Large intestine (tissue), 3 donors: ENCODE measurements around the gene FLNC. TPM values are rescaled to one million over a fixed set of nuclear protein-coding genes. Genes with fewer than 3 reads are reported as not detected.
A peak's percentile ranks its signal among the peaks of the same experiment; 100 is the strongest.

Source experiments
- DNase-seq, 2 donors: peaks; one replicate each; pipeline versions ENCODE4 v3.0.0 to v3.0.0-alpha.2; 2013
- H3K27ac ChIP-seq: one replicate; pipeline ENCODE4 v1.5.1; 2013; ENCODE audit warnings: low read length
- H3K27me3 ChIP-seq: 2 replicates; pipeline ENCODE4 v1.6.1; 2013; ENCODE audit warnings: low read length; ENCODE audit not compliant: control insufficient read depth, insufficient read depth
- H3K36me3 ChIP-seq: 2 replicates; pipeline ENCODE4 v1.6.1; 2013; ENCODE audit warnings: low read length; ENCODE audit not compliant: control insufficient read depth, insufficient read depth
- H3K4me1 ChIP-seq: one replicate; pipeline ENCODE4 v1.6.1; 2013; ENCODE audit warnings: low read length; ENCODE audit not compliant: control insufficient read depth, insufficient read depth
- H3K4me3 ChIP-seq: one replicate; pipeline ENCODE4 v1.5.1; 2013; ENCODE audit warnings: low read length
- H3K9me3 ChIP-seq: one replicate; pipeline ENCODE4 v1.6.1; 2013; ENCODE audit warnings: mild to moderate bottlenecking, low read depth, low read length, moderate library complexity; ENCODE audit not compliant: control insufficient read depth
- WGBS: methylation state at CpG from one replicate; pipeline ENCODE4 v1.1.5; 2013; ENCODE audit warnings: low lambda C conversion rate; ENCODE audit not compliant: insufficient coverage; 5-methylcytosine and 5-hydroxymethylcytosine counted together
- polyA plus RNA-seq: library from polyadenylated mRNA; unstranded; fragments of 120-200 nt; gene quantifications from one replicate; pipeline ENCODE4 v1.2.1, GENCODE V29; 2013

The FLNC gene
- polyA plus RNA-seq, 1 donor, result 53.3 TPM

DNA sequence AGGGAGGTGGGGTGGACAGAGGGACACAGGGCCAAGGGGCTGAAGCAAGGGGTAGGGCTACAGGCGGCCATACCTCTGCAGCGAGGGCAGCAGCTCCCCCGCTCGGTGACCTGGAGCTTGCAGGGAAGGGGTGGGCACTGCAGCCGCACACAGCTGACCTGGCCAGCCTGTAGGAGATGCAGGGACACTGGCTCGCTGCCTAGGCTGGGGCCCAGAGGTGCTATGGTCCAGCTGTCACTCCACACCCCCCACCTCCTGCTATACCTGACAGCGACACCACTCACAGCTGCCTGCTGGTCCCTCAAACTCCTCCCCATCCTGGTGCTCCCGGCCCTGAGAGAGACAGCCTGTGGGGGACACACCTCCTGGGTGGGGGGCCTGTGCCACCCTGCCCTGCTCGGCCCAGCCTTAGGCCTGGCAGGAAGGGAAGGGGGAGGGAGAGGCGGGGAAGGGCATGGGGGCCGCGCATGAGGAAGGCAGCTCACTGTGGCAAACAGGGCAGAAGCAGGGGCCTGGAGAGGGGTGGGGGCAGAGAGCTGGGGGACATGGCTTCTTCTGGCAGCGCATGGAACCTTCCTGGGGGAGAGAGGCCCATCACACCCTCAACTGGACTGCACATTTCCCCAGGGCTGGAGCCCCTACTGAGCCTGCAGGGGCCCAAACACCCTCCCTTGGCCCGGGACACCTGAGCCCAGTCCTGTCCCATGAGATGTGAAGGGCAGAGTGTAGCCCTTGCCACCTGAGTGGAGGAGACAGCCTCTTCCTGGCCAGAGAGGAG lies 56.4 kb downstream of the FLNC start:
- peaks cover 12% of the 10 kb centered on the region for H3K27me3 ChIP-seq
- no peak for DNase-seq

DNA sequence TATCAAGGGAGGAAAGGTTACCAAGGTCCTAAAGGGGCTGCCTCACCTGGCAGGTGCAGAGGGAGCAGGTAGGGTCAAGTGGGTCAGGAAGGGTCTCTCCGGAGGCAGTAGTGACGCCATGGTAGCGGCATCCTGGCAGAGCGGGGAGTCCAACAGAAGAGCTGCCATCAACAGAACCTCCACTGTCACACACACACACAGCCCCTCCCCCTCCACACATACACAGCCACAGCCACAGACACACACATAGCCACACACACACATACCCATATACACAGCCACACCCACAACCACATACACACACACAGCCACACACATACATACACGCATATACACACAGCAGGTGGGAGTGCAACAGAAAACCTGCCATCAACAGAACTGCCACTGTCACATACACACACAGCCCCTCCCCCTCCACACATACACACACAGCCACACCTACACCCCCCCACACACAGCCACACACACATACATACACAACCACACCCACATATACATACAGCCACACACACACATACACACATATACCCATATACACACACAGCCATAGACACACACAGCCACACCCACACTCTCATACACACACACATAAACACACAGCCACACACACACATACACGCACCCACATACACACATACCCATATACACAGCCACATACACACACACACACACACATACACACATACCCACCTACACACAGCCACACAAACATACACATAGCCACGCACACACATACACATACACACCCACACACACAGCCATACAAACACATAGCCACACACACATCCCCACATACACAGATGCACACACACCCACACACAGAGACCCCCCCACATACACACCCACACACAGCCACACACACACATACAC lies 57.2 kb downstream of the FLNC start:
- H3K9me3 ChIP-seq, result peaks cover 12% of the 10 kb centered on the region
- no CpG with 5 or more reads among the region's 7 CpGs for WGBS
- H3K4me1 ChIP-seq, result peaks cover 5% of the 10 kb centered on the region
- DNase-seq, result no peak
- no peaks in the 10 kb centered on the region for H3K36me3 ChIP-seq
- no peak overlapping the region for H3K4me3 ChIP-seq
- H3K27ac ChIP-seq, result no peak overlapping the region
- peaks cover 15% of the 10 kb centered on the region for H3K27me3 ChIP-seq

More for the DNA sequence above, 56.4 kb downstream of the FLNC start:
- peaks cover 12% of the 10 kb centered on the region for H3K9me3 ChIP-seq
- H3K4me3 ChIP-seq, result no peak overlapping the region
- no CpG with 5 or more reads among the region's 14 CpGs for WGBS
- H3K4me1 ChIP-seq, result peaks cover 5% of the 10 kb centered on the region
- H3K36me3 ChIP-seq, result no peaks in the 10 kb centered on the region
- H3K27ac ChIP-seq, result no peak overlapping the region

DNA sequence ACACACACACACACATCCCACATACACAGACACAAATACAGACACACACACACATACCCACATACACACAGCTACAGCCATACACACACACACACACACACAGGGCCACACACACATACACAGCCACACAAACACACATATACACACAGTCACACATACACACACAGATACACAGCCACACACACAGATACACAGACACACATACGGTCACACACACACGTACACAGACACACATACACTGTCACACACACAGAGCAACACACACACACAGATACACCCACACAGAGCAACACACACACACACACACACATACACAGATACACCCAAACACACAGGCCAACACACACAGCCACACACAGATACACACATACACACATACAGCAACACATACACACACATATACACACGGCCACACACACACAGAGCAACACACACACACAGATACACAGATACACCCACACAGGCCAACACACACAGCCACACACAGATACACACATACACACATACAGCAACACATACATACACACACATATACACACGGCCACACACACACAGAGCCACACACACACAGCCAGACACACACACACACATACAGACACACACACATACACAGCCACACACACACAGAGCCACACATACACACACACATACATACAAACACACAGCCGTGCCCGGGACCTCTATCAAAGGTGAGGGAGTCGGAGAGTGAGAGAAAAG lies 58.0 kb downstream of the FLNC start:
- DNase-seq, result no peak
- Histone ChIP-seq H3K36me3 (no peaks in the 10 kb centered on the region), H3K4me3 (no peak overlapping the region), H3K27me3 (peaks cover 17% of the 10 kb centered on the region), H3K9me3 (peaks cover 12% of the 10 kb centered on the region), H3K27ac (no peak overlapping the region), H3K4me1 (peaks cover 10% of the 10 kb centered on the region)
- WGBS, result no CpG with 5 or more reads among the region's 7 CpGs

DNA sequence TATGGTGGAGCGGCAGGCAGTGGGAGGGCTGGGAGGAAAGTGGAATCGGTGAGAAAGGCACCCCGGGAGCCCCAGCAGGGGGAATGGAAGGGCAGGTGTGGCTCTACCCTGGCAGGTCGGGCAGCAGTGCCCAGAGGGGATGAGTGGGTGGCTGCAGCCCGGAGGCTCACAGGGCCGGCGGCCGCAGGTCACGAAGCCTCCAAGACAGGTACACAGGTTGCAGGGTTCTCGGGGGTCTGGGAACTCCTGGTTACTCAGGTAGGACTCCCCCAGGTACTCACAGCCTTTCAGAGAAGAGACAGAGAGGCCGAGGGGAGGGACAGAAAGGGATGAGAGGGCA lies 58.5 kb downstream of the FLNC start:
- DNase-seq, result no peak
- H3K4me3 ChIP-seq, result no peak overlapping the region
- H3K9me3 ChIP-seq, result peaks cover 12% of the 10 kb centered on the region
- no CpG with 5 or more reads among the region's 11 CpGs for WGBS
- no peak overlapping the region for H3K27ac ChIP-seq
- H3K4me1 ChIP-seq, result peaks cover 9% of the 10 kb centered on the region
- H3K36me3 ChIP-seq, result no peaks in the 10 kb centered on the region
- H3K27me3 ChIP-seq, result peaks cover 17% of the 10 kb centered on the region

DNA sequence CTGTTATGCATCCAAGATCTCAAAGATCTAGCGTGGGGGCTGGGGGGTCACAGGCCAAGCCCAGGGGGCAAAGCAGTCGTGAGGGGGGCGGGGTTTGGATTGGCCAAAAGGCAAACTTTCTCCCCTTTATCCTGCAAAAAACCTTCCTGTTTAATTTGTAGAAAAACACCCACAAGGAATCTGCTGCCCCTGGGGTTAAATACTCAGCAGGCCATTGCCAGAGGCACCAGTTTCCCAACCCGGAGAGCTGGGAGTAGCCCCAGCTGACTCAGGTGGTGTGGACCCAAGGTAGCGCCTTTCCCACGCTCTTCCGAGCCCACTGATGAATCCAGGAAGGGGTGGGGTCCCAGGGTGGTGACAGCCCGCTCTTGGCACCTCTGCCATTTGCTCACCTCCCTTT lies 58.9 kb downstream of the FLNC start:
- no peak for DNase-seq
- no CpG with 5 or more reads among the region's 8 CpGs for WGBS

DNA sequence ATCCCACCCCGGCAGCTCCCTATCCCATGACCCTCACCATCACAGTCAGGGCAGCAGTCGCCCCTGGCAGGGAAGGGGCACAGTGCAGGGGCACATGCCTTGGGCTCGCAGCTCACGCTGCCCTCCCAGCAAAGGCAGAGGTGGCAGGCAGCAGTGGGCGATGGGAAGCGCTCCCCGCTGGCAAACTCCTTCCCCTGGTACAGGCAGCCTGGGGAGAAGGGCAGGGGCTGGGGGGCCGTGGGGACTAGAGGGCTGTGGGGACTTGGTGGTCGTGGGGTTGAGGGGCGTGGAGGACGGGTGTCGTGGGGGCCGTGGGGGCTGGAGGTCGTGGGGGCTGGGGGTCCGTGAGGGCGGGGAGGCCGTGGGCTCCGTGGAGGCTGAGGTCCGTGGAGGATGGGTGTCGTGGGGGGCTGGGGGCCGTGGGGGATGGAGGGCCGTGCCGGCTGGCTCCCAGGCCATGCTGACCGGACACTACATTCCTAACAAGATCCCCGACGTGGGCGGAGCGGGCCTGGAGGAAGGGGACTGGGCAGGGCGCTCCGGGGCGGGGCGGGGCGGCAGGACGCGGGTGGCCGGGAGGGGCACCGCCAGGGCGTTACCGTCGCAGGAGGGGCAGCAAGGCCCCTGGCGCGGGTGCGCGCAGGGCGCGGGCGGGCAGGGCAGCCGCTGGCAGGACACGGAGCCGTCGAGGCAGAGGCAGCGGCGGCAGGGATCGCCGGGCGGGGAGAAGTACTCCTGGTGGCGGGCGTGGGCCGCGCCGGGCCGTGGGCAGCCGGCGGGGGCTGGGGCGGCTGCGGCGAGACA lies 60.3 kb downstream of the FLNC start:
- Histone ChIP-seq H3K4me1 (peaks cover 5% of the 10 kb centered on the region), H3K27ac (no peak overlapping the region), H3K9me3 (peaks cover 12% of the 10 kb centered on the region), H3K4me3 (no peak overlapping the region), H3K36me3 (no peaks in the 10 kb centered on the region), H3K27me3 (peaks cover 17% of the 10 kb centered on the region)
- peak in 1 of 2 donors; percentile 43 for DNase-seq
- WGBS, result no CpG with 5 or more reads among the region's 67 CpGs

More for the DNA sequence above, 58.9 kb downstream of the FLNC start:
- peaks cover 12% of the 10 kb centered on the region for H3K9me3 ChIP-seq
- no peak overlapping the region for H3K27ac ChIP-seq
- no peaks in the 10 kb centered on the region for H3K36me3 ChIP-seq
- H3K4me1 ChIP-seq, result peaks cover 5% of the 10 kb centered on the region
- no peak overlapping the region for H3K4me3 ChIP-seq
- H3K27me3 ChIP-seq, result peaks cover 17% of the 10 kb centered on the region

DNA sequence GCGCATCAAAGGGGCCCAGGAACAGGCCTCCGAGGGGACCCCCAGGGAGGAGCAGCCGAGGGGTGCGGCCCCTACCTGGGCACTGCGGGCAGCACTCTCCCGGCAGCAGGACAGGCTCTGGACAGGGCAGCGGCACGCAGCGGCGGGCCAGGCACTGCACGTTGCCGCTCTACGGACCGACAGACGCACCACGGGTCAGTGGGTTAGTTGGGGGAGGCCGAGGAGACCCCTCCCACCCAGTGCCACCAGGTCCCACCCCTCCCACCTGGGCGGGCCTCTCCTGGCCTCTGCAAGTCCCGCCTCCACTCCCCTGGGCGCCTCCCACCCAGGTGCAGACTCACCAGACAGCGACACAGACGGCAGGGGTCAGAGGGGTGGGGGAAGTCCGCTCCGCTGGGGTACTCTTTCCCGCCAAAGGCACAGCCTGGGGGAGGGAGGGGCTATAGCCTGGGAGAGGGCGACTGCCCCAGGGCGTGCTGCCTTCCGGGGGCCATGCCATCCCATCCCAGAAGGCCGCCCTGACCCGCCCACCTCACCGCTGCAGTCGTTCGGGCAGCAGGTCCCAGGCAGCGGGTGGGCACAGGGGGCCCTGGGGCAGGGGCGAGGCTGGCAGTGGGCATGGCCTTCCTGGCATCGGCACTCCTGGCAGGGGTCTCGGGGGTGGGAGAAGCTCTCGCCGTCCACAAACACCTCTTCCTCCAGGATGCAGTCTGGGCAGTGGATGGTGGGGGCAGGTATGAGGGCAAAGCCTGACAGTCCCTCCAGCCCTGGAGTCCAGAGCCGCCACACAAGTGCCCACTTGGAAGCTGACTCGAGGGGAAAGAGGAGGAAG lies 61.1 kb downstream of the FLNC start:
- Histone ChIP-seq H3K9me3 (peaks cover 12% of the 10 kb centered on the region), H3K4me1 (peaks cover 5% of the 10 kb centered on the region), H3K4me3 (peak overlapping the region; percentile 16), H3K36me3 (no peaks in the 10 kb centered on the region), H3K27ac (no peak overlapping the region), H3K27me3 (peaks cover 17% of the 10 kb centered on the region)
- peak in 1 of 2 donors; percentile 55 for DNase-seq
- WGBS, result no CpG with 5 or more reads among the region's 41 CpGs

DNA sequence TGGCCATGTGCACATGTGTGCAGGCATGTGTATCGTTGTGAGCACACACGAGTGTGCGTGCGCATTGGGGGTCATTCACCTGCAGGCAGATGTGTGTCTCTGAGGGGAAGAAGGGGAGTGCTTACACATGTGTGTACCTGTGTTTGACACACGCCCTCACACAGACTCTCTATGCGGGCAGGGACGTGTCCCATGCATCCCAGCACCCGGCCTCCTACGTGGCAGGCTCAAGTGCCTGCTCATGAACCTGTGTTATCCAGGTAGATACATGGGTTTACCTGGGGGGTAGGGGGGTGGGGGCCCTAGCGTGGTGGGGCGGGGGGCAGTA lies 61.7 kb downstream of the FLNC start:
- Histone ChIP-seq H3K27ac (no peak overlapping the region), H3K4me3 (no peak overlapping the region)
- no peak for DNase-seq

DNA sequence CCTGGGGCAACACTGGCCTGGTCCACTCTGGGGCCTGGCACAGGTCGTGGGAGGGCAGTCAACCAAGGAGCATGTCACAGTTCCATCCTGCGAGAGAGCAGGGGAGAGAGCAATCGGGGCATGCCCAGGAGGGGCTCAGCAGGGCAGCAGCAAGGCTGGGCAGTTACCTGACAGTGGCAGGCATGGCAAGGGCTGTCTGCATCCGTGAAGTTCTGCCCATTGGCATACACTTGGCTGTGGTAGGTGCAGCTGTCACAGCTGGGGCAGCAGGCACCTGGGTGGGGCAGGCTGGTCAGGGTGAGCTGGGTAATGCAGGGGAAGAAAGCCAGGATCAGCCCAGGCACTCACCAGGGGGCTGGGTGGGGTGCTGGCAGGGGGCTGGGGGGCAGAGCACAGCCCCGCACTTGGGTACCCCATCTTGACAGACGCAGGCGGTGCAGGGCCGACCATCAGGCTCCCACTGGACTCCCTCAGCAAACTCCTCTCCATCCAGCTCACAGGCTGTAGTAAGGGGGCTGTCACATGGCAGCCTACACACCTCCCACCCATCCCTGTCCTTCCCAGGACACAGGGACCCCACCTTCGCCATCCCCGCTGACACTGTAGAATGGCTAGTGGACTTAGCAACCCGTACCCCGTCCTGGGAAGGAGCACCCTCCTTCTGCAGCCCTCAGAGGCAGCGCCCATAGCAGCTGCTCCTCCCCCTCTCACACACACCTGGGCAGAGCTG lies 62.5 kb downstream of the FLNC start:
- peaks cover 5% of the 10 kb centered on the region for H3K4me1 ChIP-seq
- no CpG with 5 or more reads among the region's 13 CpGs for WGBS
- H3K36me3 ChIP-seq, result no peaks in the 10 kb centered on the region
- H3K9me3 ChIP-seq, result peaks cover 10% of the 10 kb centered on the region
- no peak overlapping the region for H3K4me3 ChIP-seq
- peaks cover 17% of the 10 kb centered on the region for H3K27me3 ChIP-seq
- H3K27ac ChIP-seq, result no peak overlapping the region
- no peak for DNase-seq

More for the DNA sequence above, 61.7 kb downstream of the FLNC start:
- Histone ChIP-seq H3K4me1 (peaks cover 5% of the 10 kb centered on the region), H3K27me3 (peaks cover 17% of the 10 kb centered on the region), H3K9me3 (peaks cover 12% of the 10 kb centered on the region), H3K36me3 (no peaks in the 10 kb centered on the region)
- WGBS, result no CpG with 5 or more reads among the region's 11 CpGs
